Neuron (in vitro differentiated cells): ENCODE results near the gene GAS2L1.

ENCODE experiments used
- H2AFZ ChIP-seq: one replicate; pipeline ENCODE4 v1.6.1; 2013; ENCODE audit warnings: low read depth, mild to moderate bottlenecking, inconsistent platforms, low read length, moderate library complexity
- H3K27me3 ChIP-seq: one replicate; pipeline ENCODE4 v1.6.1; 2013; ENCODE audit warnings: low read length; ENCODE audit not compliant: insufficient read depth
- H3K36me3 ChIP-seq: one replicate; pipeline ENCODE4 v1.6.1; 2013; ENCODE audit warnings: low read length; ENCODE audit not compliant: insufficient read depth
- H3K4me1 ChIP-seq: one replicate; pipeline ENCODE4 v1.6.1; 2013; ENCODE audit warnings: low read length; ENCODE audit not compliant: insufficient read depth
- H3K4me3 ChIP-seq: 2 replicates; pipeline ENCODE4 v1.5.1; 2013; ENCODE audit warnings: mild to moderate bottlenecking, low read length, moderate library complexity
- H3K9me3 ChIP-seq: one replicate; pipeline ENCODE4 v1.6.1; 2013; ENCODE audit warnings: low read length

The GAS2L1 gene

DNA sequence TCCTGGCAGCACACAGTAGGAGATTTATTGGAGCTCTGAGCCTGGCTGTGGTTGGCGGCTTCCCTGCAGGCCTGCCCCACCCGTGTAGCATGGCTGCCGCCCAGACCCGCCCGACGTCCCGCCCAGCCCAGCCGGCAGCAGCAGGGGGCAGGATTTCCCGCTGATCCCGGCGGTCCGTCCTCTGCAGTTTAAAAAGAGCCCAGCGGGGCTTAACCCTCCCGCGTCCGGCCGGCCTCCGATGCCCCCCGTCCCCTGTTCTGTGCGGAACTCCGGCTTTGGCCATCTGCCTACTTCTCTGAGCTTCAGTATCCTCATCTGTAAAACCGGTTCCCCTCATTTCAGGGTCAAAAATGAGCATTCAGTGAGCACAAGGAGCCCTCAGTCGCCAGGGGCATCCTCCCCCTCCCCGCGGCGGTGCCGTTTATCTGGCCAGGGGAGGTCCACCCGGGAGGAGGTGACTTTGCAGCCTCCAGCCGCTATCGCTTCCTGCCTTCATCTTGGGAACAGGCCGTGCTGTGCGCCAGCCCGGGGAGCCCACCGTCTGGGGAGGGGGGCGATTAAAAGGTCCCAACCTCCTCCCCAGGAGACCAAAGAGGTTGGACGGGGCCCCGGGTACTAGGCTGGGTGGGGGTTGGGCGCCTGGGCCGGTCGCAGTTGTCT is at the start of gene GAS2L1:
TSS of gene GAS2L1 (plus strand) at position 476 of the 660 bp plus-strand sequence. CDS start 1,456 bp downstream, outside the sequence.
- peak within 1 kb of the TSS; percentile 66 for H3K4me3 ChIP-seq
- no peaks in the 10 kb centered on the region for H3K36me3 ChIP-seq
- H3K27me3 ChIP-seq: no peaks in the 10 kb centered on the region
- H2AFZ ChIP-seq: peak within 1 kb of the TSS; percentile 99
- peaks cover 25% of the 10 kb centered on the region for H3K4me1 ChIP-seq
- H3K9me3 ChIP-seq: no peaks in the 10 kb centered on the region

- Histone ChIP-seq H3K36me3 (peaks cover 12% of the 10 kb centered on the region), H3K4me3 (no peak overlapping the region), H3K4me1 (no peaks in the 10 kb centered on the region), H3K9me3 (no peaks in the 10 kb centered on the region), H2AFZ (no peak overlapping the region), H3K27me3 (no peaks in the 10 kb centered on the region)
Measured at GRCh38 chr22:29257751-29258181, 48.7 kb upstream of the GAS2L1 start.

DNA sequence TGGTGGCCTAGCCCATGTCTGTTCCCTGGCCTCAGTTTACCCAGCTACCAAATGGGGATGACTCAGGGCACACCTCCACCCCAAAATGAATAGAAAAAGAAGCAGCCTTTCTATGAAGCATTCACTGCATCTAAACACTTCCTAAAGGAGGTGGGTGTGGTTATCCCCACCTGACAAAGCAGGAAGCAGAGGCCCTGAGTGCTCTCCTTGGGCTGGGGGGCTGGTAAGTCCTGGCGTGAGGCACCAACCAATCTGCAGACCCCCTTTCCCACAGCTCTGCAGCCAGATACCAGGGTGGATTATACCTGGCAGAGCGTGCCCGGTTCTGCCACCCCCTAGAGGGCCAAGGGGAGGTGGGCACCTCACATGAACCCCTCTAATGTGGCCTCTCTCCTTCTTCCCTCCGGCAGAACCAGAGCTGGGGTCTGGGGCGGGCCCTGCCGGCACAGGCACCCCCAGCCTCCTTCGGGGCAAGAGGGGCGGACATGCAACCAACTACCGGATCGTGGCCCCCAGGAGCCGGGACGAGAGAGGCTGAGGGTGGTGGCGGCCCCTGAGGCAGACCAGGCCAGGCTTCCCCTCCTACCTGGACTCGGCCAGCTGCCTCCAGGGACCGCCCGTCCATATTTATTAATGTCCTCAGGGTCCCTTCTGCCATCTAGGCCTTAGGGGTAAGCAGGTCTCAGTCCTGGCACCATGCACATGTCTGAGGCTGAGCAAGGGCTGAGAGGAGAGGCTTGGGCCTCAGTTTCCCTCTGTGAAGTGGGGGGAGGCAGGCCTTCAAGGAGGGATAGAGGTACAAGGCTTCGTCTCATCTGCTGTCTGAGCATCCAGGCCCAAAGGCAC is 47.8 kb upstream of the GAS2L1 start:
- H3K36me3 ChIP-seq: peaks cover 14% of the 10 kb centered on the region
- H3K4me1 ChIP-seq: no peaks in the 10 kb centered on the region
- H3K9me3 ChIP-seq: no peaks in the 10 kb centered on the region
- no peak overlapping the region for H3K4me3 ChIP-seq
- no peak overlapping the region for H2AFZ ChIP-seq
- H3K27me3 ChIP-seq: no peaks in the 10 kb centered on the region

DNA sequence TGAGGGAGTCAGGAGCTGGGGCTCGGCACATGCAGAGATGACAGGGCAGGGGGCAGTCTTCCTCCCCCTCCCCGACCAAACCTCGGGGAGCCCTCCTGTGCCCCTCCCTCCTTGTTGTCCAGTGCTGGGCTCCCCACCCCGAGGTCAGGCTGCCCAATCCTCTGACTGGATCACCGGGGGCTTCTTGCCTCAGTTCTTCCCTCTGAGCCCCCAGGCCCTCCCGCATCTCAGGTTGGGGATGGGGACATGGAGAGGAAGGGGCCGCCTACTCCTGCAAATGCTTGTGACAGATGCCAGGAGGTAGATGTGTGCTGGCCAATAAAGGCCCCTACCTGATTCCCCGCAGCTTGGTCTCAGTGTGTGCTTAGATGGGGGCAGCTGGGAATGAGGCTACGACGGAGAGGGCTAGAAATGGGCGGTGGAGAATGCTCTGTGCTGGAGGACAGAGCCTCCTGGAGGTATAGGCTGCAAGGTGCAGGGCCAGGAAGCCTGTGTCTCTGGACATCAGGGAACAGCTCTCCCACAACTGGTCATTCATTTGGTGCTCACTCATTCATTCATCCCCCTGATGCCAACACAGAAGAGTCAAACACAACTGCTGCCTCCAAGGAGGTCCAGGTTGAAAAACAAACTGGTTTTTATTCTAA is 47.1 kb upstream of the GAS2L1 start:
- Histone ChIP-seq H3K4me1 (no peaks in the 10 kb centered on the region), H3K27me3 (no peaks in the 10 kb centered on the region), H3K4me3 (no peak overlapping the region), H3K36me3 (peaks cover 19% of the 10 kb centered on the region), H3K9me3 (no peaks in the 10 kb centered on the region), H2AFZ (no peak overlapping the region)

DNA sequence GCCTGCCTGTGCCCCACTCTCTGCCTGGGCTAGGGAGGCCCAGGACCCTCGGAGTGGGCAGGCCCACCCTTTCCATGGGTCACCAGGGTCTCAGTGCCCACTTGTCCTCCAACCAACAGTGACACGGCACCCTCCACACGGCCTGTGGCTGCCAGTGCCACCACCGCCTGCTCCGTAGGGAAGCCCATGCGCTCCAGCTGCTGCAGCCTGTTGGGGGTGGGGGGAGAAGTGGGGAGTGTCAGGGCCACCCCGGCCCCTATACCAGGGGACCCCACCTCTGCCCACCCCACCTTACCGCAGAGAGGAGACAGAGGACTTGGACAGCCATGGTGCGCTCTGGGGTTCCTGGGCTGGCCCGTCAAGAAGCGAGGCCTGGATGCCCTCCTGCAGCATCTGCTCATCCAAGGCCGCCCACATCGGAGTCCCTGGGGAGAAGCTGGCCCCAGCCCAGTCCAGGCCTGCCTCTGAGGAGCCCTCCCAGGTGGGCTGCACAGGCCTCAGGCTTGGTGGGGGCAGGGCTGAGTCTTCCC is 46.4 kb upstream of the GAS2L1 start:
- peaks cover 21% of the 10 kb centered on the region for H3K36me3 ChIP-seq
- H3K4me3 ChIP-seq: no peak overlapping the region
- H3K9me3 ChIP-seq: no peaks in the 10 kb centered on the region
- H3K4me1 ChIP-seq: no peaks in the 10 kb centered on the region
- no peak overlapping the region for H2AFZ ChIP-seq
- no peaks in the 10 kb centered on the region for H3K27me3 ChIP-seq

DNA sequence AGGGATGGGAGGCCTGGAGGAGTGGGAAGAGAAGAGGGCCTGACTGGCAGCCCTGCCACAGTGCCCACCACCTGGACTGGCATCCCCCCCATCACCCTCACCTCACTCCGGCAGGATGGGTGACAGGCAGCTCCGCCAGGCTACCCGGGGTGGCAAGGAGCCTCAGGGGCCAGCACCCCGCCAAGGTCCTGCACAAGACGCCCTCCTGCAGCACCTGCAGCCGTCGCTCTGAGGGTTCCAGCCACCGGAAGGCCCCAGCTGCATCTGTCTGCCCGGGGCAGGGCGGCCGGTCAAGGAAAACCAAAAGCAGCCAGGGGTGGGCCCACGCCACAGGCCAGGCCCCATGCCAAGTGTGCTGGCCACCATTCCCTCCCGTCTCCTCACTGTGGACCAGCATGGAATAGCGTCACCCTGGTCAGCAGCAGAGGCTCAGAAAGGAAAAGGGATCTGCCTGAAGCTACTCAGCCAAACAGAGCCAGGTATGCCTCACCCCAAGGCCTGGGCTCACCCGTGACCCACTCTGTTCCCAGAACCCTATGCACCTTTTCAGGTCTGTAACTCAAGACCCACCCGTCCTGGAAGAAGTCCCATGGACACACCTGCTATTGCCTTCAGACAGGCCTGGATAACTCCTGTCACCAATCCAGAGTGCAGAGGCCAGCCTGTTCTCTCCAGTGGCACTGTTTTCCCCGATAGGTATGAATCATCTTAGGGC is 45.7 kb upstream of the GAS2L1 start:
- H3K9me3 ChIP-seq: no peaks in the 10 kb centered on the region
- peaks cover 2% of the 10 kb centered on the region for H3K4me1 ChIP-seq
- no peaks in the 10 kb centered on the region for H3K27me3 ChIP-seq
- H3K36me3 ChIP-seq: peaks cover 27% of the 10 kb centered on the region
- no peak overlapping the region for H3K4me3 ChIP-seq
- H2AFZ ChIP-seq: no peak overlapping the region

DNA sequence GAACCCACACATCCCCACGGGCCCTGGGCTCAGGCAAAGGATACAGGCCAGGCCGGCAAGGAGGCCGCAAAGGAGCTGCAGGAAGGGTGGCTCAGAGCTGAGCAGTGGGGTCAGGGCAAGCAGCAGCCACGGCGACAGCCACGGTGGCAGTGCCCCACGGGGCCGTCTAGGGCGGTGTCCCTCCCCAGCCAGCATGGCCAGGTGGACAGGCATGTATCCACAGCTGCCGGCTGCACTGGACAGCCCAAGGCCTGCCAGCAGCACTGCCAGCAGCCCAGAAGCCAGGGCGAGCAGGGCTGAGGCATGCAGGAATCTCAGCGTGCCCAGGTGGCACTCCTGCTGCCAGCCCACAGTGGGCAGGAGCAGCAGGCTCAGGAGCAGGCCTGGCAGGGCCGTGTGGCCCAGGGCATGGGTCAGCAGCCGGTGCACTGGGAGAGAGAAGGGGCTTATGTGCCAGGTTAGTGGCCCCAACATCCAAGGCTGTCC is 42.6 kb upstream of the GAS2L1 start:
- Histone ChIP-seq H2AFZ (no peak overlapping the region), H3K36me3 (peaks cover 29% of the 10 kb centered on the region), H3K4me3 (no peak overlapping the region), H3K9me3 (no peaks in the 10 kb centered on the region), H3K4me1 (peaks cover 15% of the 10 kb centered on the region), H3K27me3 (no peaks in the 10 kb centered on the region)

DNA sequence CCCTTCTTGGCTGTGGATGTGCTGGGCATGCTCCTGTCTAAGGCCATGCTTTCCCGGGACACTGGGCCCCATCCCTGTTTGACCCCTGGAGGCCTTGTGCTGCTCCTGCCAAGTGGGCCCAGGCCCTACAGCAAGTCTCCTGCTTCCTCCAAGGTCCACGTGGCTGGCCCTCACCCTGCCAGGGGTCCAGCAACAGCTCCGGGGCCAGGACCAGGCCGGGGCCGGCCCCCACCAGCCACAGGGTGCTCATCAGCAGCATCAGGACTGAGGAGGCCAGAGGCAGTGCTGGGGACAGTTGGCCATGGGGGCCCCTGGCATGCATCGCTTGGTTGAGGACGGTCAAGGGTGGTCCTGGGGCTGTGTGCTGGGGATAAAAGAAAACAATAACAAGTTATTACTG is 41.1 kb upstream of the GAS2L1 start:
- Histone ChIP-seq H3K36me3 (peaks cover 33% of the 10 kb centered on the region), H2AFZ (no peak overlapping the region)

DNA sequence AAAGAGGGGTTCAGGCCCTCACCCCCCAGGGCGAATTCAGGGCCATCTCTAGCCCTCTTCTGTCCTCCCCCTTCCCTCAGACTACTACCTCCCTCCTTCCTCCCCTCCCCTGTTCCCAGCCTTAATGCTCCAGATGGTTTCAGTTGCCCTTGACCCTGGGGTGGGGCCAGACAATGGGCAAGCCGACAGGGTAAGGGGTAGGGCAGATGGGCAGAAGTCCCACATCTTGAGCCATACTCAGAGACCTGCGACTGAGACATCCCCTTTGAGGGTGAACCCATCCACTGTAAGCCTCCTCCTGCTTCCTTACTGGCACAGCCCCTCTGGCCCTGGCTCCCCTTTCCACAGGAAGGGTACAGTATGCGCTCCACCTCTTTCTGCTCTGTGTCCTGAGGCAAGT is 40.5 kb upstream of the GAS2L1 start:
- H3K9me3 ChIP-seq: no peaks in the 10 kb centered on the region
- no peak overlapping the region for H2AFZ ChIP-seq
- no peak overlapping the region for H3K4me3 ChIP-seq
- no peaks in the 10 kb centered on the region for H3K27me3 ChIP-seq
- H3K4me1 ChIP-seq: peaks cover 34% of the 10 kb centered on the region
- H3K36me3 ChIP-seq: peaks cover 35% of the 10 kb centered on the region

More for the DNA sequence above, 41.1 kb upstream of the GAS2L1 start:
- no peaks in the 10 kb centered on the region for H3K27me3 ChIP-seq
- no peaks in the 10 kb centered on the region for H3K9me3 ChIP-seq
- peaks cover 28% of the 10 kb centered on the region for H3K4me1 ChIP-seq
- H3K4me3 ChIP-seq: no peak overlapping the region

DNA sequence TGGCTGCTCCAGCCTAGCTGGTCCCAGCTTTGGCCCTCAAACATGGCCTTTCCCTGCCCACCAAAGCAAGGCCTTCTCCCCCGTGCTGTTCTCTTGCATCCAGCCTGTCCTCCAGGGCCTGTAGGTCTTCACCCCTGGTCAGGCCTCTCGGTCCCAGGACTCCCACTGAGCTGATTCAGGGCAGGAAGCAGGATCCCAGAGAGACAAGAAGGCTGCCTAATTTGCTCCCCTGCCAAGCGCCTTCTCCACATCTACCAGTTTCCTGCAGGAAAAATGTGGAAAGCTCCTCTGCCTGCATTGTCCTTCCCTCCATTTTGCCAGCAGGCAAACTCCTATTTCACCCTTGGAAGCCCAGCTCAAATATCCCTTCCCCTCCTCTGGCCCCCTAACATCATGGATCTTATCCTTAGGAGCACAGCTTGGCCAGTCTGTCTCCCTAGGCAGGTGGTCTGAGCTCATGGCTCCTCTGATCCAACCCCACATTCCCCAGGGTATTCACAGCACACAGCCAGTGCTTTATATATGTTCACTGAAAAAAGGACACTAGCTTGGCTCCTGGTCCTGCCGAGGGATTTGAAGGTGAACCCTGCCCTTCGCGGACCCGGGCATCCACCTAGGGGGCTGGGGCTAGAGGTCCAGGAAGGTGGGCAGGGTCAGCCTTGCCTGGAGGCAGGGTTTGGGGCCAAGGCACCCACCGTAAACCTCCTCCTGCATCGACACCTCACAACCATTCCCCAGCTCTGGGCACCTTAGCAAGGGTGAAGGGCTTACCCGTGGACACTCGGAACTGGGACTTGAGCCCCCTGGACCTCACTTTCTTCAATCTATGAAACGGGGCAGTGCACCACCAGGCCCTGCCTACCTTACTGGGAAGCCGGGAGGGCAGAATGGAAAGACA is 39.6 kb upstream of the GAS2L1 start:
- Histone ChIP-seq H2AFZ (peak overlapping the region; percentile 81), H3K9me3 (no peaks in the 10 kb centered on the region), H3K27me3 (no peaks in the 10 kb centered on the region), H3K4me1 (peaks cover 43% of the 10 kb centered on the region), H3K36me3 (peaks cover 39% of the 10 kb centered on the region), H3K4me3 (peak overlapping the region; percentile 79)

DNA sequence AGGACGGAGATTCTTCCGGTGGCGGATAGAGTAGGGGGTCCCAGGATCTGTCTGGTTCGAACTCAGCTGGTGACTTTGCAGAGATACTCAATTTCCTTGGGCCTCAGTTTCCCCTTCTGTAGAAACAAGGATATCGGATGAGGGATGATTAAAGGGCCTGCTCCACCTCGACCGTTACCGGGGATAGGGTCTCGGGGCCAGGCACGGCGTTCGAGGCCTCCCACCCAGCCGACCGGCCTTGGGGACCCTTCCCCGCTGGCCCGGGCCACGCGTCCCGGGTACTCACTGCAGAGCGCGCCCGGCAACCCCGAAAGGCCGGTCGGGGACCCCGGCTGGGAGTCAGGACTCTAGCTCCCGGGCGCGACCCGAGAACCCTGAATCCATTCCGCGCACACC is 39.0 kb upstream of the GAS2L1 start:
- Histone ChIP-seq H2AFZ (peak overlapping the region; percentile 81), H3K4me3 (peak overlapping the region; percentile 79), H3K36me3 (peaks cover 46% of the 10 kb centered on the region), H3K27me3 (no peaks in the 10 kb centered on the region), H3K9me3 (no peaks in the 10 kb centered on the region), H3K4me1 (peaks cover 49% of the 10 kb centered on the region)
